Activated T-cell treated with anti-CD3 and anti-CD28 coated beads for 4 hours (primary cell): ENCODE measurements around the gene LDLRAD4.
A peak's percentile ranks its signal among the peaks of the same experiment; 100 is the strongest.

Source experiments
- DNase-seq: peaks from one replicate; pipeline ENCODE4 v3.0.0-alpha.2; 2020

LDLRAD4 gene

GRCh38 chr18:13527730-13528129 is 309.2 kb downstream of the LDLRAD4 start:
- no peak for DNase-seq

DNA sequence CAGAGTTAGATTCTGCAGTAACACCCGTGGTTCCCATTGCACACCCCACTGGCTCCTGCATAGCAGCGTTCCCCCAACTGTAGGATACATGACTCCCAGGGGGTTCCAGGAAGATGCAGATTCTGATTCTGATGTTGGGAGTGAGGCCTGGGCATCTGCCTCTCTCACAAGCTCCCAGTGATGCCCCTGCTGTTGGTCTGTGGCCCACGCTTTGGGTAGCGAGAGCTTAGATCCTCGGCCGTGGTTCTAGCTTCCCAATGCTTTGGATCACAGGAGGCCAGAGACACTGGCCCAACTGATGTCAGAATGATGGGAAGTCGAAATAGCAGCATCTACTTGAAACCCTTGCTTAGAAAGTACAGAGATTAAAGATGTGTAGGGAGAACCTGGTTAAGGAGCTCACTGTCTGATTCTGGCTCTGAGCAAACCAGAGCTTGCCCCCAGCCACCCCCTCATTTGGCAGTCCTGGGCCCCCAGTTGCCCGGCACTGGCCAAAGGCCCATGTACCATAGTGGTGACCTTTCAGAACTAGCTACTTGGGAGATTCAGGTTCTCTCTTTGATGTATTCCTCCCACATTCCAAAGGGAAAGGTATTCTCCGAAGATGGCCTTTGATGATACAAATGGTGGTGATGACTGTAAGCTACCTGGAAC is 310.3 kb downstream of the LDLRAD4 start:
- no peak for DNase-seq

- DNase-seq: no peak
Observed at GRCh38 chr18:13530033-13530878, 311.7 kb downstream of the LDLRAD4 start.

- no peak for DNase-seq
Observed at GRCh38 chr18:13530879-13531387, 312.4 kb downstream of the LDLRAD4 start.

DNA sequence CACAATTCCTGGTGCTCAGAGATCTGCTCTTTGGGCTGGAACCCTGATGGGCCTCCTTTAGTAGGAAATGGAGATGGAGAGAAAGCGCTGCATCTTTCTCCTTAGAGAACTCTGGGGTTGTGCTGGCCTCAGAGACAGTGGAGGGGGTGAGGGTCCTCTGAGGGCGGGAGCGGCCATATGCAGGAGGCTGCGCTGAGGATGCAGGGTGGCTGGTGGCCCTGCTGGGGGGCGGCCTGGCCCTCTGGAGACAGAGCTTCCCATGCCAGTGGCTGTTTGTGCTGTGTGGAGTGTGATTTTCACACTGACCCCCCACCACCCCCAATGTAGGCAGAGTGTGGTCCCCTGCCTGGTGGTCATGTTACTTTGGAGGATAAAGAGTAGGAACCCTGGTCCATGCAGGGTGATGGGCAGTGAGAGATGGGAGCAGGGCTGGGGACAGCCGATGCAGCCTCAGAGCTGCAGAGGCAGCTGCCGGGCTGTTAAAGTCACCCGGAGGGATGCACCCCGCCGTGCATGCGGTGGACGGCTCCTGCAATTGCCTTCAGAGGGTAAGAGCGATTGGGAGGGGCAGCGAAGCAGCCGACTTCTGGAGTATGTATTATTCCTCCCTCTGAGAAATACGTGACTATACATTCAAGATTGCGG is 313.2 kb downstream of the LDLRAD4 start:
- no peak for DNase-seq

DNA sequence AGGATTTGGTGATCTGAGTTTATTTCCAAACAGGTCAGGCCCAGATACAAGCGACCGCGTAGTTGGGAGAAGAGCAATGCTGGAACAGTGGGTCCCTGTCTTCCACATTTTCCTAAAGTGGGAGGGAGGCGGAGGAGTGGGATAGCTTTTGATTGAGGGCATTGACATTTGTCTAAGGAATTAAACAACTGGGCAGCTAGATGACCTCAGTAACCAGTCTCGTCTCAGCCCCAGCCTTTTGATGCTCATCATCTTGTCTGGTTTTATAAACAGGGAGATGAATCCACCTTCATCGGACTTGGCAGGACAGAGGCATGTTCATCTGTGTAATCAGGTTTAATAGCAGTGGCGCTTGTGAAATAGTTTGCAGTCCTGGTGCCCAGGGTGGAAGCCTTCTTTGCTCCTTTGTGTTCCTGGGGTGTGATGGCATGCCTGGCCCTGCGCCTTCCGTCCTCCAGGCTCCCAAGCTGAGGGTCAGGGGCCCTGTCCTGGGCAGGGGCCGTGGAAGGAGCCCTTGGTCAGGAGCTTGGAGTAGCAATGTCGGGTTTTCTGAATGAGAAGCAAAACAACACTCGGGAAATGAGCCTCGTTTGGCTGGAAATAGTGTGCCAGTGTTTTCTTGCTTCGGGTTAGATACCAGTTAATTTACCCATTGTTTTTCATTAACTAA is 314.0 kb downstream of the LDLRAD4 start:
- no peak for DNase-seq

DNA sequence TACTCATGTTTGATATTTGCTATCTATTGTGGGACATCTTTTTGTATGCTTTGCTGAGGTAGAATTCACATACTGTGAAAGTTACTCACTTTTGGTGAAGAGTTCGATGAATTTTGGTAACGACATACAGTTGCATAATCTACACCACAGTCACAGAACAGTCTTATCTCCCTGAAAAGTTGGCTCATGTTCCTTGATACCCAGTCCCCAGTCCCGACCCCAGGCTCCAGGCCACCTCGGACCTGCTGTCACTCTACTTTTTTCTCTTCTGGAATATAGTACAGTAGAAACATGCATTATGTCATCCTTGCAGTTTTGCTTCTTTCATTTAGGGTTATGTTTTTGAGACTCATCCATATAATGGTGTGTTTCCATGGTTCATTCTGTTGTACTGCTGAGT is 316.1 kb downstream of the LDLRAD4 start:
- DNase-seq: no peak

GRCh38 chr18:13536578-13536977 is 318.0 kb downstream of the LDLRAD4 start:
- no peak for DNase-seq

DNA sequence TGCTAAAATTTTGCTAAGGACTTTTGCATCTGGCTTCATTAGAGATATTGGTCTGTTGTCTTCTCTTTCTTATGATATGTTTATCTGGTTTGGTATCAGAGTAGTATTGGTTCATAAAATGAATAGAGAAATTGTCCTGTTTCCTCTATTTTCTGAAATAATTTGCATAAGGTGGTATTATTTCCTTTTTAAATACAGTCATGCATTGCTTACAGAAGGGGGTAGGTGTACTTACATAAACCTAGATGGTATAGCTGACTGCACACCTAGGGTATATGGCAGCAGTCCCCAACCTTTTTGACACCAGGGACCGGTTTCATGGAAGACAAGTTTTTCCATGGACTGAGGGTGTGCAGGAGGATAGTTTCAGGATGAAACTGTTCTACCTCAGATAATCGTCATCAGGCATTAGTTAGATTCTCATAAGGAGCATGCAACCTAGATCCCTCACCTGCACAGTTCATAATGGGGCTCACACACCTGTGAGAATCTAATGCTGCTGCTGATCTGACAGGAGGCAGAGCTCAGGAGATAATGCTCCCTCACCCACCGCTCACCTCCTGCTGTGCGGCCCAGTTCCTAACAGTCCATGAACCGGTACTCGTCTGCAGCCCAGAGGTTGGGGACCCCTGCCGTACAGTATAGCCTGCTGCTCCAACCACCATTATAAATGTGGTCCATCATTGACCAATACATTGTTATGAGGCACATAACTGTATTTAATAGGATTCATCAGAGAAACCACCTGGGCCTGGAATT is 318.6 kb downstream of the LDLRAD4 start:
- no peak for DNase-seq

- no peak for DNase-seq
Observed at GRCh38 chr18:13538630-13539029, 320.1 kb downstream of the LDLRAD4 start.

DNA sequence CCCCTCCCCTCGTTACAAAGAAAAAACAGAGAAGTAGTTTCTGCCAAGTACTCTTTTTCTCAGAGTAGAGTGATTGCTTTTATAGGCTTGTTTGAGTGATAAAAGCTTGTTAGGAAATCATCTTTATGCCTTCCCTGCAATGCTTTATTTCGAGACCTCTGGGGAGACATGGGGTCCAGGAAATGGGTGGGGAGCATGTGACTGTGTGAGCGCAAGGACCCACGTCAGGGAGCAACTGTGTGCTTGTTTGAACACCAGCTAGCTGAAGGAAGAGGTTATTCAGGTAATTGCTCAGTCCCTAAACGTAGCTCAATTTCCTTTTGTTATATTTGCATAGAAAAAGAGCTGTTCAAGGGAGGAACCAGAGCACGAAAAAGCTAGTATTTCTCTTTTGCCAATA is 320.5 kb downstream of the LDLRAD4 start:
- no peak for DNase-seq

GRCh38 chr18:13539843-13540476 is 321.4 kb downstream of the LDLRAD4 start:
- DNase-seq: no peak

DNA sequence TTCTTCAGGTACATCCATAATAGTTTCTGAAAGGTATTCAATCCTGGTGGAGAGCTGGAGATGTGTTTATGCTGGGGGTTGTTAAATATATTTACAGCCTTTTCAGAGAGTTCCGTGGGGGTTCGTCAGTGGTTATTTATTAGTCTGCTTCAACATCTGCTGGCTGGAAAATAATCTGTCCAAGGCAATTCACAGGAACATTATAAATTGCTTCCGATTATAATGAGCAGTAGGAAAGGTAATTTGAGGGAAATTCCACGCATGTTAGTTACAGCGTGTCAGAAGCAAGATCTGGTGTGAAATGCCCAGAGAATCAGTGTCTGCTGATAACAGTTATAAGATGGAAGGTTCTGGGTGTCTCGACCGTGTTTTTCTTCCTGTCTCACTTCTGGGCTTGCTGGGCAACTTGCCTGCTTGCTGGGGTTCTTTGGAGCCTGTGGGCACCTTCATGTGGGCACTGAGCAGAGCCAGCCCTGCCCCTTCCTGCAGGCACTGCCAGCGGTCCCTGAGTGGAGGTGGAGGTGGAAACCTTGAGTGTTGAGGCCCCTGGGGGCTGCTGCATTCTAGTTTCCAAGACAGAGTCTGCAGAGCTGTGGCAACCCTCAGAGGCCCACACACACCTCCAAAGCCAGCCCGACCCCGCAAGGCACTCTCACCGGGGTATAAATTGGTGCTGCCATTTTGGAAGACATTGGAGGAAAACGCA is 322.1 kb downstream of the LDLRAD4 start:
- DNase-seq: peak; percentile 3

DNA sequence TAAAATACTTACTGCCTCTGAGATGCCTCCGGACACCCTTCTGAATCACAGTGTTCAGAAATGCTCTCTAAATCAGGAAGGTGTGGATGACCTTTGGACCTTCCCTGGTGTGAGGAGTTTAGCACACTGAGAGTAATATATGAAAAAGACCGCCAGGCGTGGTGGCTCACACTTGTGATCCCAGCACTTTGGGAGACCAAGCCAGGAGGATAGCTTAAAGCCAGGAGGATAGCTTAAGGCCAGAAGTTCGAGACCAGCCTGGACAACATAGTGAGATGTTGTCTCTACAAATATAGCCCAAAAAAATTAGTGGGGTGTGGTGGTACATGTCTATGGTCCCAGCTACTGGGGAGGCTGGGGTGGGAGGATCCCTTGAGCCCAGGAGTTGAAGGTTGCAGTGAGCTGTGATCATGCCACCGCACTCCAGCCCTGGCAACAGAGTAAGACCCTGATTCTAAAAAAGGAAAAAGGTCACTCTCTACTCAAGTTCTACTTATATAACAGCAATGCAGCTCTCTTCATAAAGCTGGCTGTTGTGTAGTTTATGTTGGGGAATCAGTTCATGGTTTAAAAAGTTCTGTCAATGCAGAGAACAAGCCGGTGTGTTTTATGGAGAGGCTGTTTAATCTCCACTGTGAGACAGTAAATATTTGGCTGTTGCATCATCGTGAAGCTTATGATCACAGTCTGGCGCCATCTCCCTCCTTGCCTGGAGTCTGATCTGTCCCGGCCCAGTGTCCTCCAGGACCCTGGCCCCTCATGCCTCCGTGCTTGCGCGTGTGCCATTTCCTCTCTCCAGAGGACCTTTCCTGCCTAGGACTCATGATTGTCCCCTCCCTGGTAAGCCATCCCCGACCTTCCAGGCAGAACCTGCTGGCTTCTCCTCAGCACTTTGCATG is 323.3 kb downstream of the LDLRAD4 start:
- DNase-seq: no peak

DNA sequence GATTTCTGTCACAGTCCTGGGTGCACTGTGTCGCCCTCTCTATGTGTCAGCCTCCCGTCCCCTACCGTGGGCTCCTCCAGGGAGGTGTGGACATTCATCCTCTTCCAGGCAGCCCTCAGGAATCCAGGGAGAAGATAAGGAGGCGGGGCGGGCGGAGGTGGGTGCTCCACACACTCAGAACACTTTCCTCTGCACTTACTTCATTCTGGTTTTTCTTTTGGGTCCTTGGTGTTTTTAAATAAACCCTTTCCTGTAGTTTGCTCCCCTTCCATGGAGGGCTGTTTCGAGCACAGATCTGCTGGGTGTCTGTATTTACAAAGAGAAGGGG is 323.9 kb downstream of the LDLRAD4 start:
- DNase-seq: no peak

GRCh38 chr18:13543144-13543543 is 324.6 kb downstream of the LDLRAD4 start:
- no peak for DNase-seq

DNA sequence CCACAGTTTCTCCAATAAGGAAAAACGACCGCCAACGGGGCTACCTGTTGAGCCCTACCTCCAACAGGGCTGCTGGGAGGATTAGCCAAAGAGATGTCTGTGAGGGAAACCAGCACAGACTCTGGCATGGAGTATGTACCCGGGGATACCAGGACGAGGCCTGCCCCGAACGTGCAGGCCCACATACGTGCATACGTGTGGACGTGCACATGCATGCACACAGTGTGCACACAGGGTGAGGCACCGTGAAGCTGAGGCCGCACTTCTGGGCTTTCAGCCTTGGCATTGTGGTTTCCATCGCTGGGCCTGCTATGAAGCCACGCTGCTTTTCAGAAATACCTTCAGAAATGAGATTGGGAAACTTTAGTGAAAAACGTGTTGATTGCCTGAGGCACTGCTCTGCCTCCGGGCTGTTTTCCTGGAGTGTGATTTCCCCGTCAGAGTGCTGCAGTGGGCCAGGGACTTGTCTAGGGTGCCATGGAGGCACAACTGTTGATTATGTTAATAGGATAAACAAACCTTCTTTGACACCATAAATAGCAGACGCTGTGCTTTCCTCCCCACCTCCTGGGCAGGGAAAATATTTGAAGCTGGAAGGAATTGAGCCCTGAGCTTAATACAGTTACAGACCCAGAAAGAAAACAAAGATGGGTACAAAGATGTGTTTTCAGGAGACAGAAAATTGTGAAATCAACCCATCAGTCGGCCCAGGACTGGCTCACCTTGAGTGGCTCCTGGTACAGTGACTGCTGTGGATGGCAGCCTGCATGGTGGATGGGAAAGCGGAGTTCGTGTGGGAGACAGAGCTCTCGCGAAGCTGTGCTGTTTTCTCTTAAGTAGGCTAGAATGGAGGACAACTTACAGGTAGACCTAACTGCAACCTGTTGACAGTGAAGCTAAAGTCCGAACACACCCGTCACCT is 325.5 kb downstream of the LDLRAD4 start:
- no peak for DNase-seq

DNA sequence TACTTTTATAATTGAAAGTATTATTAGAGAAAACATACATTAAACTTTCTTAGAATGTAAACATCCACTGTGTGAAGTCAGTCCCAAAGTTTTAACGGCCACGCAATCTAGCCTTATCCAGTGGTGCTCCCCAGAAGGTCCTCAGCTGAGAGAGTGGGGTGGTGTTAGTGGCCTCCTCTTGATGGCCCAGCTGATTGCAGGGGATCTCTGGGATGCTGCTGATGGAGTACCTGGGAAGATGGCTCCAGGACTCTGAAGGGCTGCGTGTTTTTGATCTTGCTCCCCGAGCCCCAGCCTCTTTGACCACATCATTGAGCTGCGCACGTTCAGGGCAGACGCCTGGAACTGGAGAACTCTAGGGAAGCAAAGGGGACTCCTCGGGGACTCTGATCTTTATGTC is 326.4 kb downstream of the LDLRAD4 start:
- DNase-seq: no peak

DNA sequence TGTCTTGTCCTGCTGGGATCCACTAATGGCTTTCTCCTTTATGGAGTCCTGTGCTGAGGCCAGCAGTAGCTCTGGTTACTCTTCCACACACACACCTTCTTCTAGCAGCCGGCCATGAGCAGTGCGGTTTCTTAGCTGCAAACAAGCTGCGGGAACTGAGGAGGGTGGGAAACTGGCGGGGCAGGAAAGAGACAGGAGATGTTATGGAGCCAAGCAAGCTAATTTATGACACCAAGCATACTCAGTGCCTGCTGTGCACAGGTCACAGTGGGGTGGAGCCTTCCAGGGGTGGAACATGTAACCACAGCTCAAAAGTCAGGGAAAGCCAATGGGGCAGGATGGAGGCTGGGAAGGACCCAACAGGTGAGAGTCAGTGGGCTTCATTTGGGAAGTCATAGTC is 327.0 kb downstream of the LDLRAD4 start:
- DNase-seq: no peak
